Activated CD4-positive, alpha-beta T cell treated with anti-CD3 and anti-CD28 coated beads, Interleukin-2, amount 50 U/mL, for 48 hours (primary cell): Measurements from ENCODE around the gene PTPRCAP.
A peak's percentile ranks its signal among the peaks of the same experiment; 100 is the strongest.

ENCODE experiments used
- DNase-seq, 2 experiments: peaks; one replicate each; pipeline ENCODE4 v3.0.0-alpha.2; 2020

Gene PTPRCAP

DNA sequence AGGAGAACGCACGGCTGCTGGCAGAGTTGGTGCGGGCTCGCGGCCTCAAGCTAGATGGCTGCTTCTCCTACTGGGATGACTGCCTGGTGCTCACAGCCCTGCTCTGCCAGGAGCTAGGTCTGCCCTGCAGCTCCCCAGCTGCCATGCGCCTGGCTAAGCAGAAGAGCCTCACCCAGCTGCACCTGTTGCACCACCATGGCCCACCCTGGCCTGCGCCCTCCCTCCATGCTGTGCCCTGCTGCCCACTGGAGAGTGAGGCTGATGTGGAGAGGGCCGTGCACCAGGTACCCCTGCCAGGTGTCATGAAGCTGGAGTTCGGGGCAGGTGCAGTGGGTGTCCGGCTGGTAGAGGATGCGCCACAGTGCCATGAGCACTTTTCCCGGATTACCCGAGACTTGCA is 14.0 kb downstream of the PTPRCAP start:
- no peak for DNase-seq

DNA sequence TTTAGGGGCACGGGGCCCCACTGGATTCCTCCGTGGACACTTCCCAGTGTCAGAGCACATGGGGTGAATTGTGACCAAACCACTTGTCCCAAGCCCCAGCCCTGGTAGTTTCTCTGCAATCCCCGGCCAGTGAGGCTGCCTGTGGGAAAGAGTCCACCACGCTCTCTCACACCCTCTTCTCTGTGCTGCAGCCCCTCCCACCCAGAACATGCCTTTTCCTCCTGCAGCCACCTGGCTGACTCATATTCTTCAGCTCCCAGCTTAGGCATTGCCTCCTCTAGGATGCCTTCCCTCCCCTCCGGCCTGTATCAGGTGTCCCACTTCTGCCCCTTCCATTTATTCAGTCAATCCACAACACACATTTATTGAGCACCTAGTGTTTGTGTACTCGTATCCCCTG is 14.6 kb downstream of the PTPRCAP start:
- DNase-seq = no peak

DNA sequence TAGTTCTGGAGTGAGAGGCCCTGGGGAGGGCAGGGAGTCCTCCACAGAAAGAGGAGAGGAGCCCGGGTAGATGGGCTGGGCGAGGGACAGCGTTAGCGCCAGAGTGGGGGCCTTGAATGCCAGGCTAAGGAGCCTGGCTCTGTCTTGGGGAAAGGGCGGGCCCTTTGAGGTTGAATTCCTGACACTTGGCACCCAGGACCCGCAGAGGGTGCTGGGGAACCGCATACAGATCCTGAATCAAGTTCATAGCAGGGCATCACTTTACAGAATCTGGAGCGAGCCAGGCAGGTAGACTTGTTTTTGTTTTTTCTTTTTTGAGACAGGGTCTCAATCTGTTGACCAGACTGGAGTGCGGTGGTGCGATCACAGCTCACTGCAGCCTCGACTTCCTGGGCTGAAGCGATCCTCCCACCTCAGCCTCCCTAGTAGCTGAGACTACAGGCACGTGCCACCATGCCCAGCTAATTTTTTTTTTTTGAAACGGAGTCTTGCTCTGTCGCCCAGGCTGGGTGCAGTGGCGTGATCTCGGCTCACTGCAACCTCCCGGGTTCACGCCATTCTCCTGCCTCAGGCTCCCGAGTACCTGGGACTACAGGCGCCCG is 16.0 kb downstream of the PTPRCAP start:
- DNase-seq = no peak

DNA sequence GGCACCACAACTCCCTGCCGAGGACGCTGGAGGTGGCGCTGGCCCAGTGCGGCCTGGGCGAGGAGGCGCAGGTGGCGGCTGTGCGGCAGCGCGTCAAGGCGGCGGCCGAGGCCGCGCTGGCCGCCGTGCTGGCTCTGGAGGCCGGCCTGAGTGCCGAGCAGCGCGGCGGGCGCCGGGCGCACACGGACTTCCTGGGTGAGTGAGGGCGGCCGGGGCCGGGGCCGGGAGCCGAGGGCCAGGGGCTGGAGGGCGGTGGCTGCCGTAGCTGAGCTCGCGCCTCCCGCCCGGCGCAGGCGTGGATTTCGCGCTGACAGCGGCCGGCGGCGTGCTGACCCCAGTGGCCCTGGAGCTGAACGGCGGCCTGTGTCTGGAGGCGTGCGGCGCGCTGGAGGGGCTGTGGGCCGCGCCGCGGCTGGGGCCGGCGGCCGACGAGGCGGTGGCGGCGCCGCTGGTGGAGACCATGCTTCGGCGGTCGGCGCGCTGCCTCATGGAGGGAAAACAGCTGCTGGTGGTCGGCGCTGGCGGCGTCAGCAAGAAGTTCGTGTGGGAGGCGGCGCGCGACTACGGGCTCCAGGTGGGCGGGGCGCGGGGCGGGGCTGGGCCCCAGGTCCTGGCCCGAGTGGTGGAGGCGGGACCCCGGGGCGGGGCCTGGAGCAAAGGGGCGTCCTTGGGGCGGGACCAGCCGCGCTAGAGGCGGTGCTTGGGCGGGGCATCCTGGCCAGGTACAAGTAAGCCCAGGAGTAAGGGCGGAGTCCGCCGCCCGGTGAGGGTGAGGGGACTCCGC is 16.6 kb downstream of the PTPRCAP start:
- DNase-seq = peak; percentile 98 to 99

DNA sequence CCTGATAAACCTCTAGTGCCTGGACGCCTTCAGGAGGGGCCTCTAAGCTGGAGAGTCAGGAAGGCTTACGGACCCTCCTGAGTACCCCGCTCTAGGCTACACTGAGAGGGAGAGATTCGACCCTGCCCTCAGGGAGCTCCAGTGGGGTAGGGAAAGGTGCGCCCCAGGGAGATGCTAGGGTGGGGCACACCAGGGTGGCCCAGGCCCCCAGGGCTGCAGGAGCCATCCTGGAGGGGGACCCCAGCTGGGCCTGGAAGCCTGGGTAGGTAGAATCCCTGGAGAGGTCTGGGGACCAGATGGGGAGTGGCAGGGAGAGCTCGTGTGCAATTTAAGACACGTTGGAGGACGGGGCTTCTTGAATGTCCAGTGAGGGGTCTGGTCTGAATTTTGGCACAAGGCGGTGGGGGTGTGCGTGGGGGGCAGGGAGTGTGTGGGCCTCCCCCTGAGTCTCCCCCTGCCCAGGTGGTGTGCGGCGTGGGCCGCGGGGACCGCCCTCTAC is 17.3 kb downstream of the PTPRCAP start:
- DNase-seq = peak in 1 of 2 experiments; percentile 21

DNA sequence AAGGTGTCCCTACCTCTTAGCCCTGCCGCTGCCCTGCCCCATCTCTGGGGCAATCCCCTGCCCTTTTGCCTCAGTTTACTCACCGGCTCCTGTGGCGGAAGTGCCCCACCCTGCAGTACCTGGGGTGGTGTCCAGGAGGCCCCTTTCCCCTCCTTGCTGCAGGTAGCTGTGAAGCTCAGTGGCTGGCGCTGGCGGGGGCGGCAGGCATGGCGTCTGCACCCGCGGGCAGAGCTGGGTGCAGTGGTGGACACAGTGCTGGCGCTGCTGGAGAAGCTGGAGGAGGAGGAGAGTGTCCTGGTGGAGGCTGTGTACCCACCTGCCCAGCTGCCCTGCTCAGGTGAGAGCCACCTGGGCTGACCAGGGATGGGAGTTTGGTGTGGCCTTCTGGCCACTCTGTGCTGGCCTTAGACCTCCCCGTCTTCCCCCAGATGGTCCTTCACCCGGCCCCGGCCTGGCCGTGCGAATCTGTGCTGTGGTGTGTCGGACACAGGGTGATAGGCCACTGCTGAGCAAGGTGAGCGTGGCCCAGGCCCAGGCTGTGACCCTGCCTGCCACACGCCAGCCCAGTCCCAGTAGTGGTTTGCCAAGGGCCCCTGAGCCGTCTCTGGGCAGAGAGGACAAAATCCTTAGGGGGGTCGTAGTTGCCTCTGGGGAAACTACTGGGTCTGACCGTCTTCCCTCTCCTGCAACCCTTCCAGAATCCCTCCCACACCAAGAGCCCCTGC is 18.0 kb downstream of the PTPRCAP start:
- DNase-seq = peak in 1 of 2 experiments; percentile 15

DNA sequence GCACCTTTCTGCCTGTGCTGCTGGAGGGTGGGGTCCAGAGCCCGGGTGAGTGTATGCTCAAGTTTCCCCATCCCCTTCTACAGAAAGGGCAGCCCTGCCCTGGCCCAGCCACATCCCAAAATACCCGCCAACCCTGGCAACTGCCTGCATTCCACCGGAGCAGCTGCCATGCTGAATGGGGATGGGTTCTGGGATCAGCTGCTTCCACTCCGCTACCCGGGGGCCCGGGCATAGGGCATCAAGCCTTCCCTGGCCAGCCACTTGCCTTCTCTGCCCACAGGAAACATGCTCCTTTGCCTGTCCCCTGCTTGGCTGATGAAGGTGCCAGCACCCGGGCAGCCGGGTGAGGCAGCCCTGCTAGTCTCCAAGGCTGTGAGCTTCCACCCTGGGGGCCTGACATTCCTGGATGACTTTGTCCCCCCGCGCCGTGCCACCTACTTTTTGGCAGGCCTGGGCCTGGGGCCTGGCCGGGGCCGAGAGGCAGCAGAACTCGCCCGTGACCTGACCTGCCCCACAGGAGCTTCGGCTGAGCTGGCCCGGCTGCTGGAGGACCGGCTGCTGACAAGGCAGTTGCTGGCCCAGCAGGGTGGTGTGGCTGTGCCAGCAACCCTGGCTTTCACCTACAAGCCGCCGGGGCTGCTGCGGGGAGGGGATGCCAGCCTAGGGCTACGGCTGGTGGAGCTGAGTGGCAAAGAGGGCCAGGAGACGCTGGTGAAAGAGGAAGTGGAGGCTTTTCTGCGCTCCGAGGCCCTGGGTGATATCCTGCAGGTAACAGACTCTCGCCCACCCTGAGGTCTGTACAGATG is 18.8 kb downstream of the PTPRCAP start:
- peak in 1 of 2 experiments; percentile 41 for DNase-seq

DNA sequence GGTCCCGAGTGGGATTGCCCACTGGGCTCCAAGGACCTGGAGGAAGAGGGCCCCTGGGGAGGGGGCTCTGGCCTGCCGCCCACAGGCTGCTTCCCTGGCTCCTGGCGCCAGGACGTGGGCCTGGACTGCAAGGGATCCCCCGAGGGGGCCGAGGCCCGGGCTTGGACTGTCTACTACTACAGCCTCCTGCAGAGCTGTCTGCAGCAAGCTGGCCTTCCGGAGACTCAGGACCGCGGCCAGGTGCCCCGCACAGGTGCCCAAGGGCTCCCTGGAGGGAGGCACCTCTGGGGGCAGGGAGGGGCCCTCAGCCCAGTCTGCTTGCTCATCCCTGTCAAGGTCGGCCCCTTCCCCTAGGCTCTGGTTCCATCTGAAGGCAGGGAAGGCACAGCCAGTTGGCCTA is 20.1 kb downstream of the PTPRCAP start:
- DNase-seq = no peak

DNA sequence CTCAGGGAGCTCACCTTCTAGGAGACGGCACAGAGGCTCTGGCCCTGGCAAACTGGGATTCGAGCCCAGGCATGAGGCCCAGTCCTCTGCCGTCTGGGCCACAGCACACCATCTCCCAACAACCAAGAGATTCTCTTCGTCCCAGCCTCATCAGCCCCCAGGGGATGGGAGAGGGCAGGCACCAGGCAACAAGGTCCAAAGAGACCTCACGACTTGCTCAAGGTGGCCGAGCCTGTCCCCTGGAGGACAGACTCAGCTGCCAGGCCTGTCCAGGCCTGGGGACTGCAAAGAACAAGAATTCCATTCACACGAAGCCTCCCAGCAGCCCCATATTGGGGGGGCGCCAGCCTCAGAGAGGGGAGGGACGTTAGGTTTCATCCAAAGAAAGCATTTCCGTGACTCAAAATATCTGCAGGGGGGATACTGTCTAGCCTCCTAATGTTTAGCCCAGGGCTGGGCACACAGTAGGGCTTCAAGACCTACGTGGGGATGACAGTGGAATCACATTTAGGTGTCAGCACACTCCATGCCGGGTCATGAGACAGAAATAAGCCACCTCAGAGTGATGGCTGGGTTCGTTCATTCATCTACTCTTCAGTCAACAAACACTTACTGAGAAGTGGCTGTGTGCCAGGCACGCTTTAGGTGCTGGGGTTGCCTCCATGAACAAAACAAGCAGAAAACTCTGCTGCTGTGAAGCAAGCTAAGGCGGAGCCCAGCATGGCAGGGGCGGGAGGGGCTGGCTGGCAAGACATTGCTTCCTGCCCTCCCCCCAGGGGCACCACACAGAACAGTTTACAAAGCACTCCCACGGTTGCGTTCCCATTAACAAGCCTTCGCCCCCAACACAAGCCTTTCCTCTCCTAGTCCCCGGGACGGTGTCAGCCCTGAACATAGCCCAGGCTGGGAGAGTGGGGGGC is 20.8 kb downstream of the PTPRCAP start:
- DNase-seq = peak in 1 of 2 experiments; percentile 58

DNA sequence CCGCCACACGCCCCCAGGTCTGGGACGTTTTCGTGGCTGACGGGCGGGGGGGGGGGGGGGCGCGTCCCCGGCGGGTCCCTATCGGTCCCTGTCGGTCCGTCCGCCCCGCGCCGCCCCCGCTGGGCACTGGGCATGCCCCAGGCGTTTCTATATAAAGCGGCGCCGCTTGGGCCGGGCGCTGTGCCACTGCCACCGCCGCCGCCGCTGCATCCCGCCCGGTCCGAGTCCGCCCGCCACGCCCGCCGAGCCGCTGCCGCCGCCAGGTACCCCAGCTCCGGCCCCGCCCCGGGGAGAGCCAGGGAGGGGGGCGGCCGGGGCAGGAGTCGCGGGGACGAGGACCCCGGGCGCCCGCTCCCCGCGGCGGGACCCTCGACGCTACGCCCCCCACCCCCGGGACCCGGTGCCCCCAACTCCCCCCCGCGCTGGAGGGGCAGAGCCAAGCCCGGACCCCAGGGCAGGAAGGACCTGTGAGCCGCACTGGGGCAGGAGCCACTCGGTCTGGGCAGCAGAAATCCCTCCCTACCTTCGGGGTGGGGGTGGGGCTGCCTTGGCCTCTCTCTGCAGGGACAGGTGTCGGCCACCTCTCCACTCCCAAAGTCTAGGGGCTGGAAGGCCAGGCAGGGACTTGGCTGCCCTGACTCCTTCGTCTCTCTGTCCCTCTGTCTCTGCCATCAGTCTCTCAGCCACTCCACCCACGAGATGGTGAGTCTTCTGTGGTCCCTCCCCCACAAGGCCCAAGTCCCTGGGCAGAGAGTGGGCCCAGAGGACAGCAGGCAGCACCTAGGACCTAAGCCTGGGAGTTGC is 21.8 kb downstream of the PTPRCAP start, which contains the start of gene CARNS1:
TSS of gene CARNS1 (plus strand) at position 178 of the 804 bp plus-strand sequence. CDS start at position 700, 522 bp downstream.
- DNase-seq = no peak

DNA sequence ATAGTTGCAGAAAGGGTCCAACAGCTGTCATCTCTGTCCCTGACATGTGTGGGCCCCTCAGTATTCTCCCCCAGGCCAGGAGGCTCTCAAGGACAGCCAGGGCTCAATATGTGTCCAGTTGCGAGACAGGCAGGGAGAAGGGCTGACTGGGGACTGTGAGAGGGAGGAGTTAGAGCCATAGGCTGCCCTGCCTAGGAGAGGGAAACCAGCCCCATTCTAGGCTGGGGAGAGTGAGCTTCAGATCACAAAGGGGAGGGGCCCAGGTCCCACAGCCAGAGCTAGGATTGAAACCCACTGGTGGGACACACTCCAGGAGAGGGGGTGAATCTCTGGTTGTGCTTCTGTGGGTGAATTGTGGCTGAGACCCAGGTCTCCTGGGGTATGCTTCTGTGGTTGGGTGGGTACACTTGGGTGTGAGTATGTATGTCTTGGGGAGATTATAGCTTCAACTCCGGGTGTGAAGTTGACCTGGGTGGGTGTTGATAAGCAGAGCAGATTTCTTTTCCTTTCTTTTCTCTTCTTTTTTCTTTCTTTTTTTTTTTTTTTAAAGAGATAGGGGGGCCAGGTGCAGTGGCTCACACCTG is 24.1 kb downstream of the PTPRCAP start:
- no peak for DNase-seq

DNA sequence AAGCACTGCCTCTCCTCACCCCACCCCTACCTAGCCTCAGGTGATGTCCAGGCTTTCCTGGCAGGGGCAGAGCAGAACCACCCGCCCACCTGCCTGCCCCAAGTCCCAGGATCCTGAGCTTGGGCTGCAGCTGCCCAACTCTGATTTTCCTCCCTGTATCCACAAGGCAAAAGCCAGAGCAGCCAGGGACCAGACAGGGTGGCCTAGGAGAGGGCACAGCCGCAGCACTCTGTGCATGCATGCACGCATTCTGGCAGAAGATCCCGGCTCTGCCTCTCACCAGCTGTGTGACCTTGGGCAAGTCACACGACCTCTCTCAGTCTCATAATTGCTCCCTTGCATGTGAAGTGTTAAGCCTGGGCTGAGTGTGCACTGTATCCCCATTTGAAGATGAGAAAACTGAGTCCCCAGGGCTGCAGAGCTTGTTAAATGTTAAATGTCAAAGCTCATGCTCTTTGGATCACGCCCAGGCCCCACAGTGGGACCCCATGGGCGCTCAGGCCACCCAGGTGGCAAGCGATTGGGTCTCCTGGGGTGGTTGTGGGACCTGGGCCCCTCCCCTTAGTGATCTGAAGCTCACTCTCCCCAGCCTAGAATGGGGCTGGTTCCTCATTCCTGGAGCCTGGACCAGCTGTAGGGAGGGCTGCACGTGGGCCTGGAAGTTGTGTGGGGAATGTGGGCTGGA is 24.8 kb downstream of the PTPRCAP start:
- DNase-seq = no peak

DNA sequence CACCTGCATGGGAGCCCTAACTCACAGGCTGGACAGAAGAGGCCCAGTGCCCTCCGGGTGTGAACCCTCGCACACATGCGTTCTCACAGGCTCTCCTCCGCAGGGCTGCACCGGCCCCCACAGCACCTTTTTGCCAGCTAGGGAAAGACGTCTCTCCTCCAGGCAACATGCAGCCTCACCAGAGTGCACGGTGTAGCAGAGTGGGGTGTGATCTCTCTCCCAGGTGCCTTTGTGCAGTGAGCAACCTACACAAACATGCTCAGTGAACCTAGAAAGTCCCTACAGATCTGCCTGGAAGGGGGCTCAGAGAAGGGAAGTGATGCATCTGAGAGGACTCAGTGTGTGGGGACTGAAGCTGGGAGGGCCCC is 25.7 kb downstream of the PTPRCAP start:
- peak in 1 of 2 experiments; percentile 25 for DNase-seq

DNA sequence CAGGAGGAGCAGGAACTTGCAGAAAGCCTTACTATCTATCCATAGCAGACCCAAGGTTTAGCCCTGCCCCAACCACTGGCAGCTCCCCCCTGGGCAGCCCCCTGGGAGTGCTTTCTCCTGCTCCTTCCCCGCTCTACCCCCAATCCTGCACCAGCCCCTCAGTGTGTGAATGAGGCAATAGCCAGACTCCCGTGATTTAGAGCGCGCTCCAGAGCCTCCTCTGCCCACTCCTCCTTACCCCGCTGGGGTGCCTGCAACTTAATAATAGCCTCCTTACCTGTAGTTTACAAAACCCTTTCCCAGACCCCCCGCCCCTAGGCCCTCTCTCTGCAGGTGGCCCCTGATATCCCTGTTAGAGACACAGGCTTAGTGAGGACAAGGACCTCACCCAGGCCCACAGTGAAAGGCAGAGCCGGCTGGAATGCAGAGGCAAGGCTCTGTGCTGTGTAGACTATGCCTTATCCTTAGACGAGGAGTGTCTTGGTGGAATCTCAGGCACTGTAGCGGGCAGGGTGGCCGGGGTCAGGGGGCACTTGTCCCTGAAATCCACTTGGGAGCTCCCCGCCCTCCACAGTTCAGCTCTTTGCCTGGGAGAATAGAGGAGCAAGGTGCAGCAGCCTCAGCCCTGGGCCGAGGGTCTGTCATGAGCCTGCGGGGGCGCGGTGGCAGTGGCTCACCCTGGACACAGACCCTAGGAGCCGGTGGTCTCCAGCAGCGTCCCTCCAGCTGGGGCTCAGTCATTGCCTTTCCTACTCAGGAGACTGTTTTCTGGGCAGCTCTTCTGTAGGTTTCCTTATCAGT is 26.3 kb downstream of the PTPRCAP start:
- DNase-seq = no peak

DNA sequence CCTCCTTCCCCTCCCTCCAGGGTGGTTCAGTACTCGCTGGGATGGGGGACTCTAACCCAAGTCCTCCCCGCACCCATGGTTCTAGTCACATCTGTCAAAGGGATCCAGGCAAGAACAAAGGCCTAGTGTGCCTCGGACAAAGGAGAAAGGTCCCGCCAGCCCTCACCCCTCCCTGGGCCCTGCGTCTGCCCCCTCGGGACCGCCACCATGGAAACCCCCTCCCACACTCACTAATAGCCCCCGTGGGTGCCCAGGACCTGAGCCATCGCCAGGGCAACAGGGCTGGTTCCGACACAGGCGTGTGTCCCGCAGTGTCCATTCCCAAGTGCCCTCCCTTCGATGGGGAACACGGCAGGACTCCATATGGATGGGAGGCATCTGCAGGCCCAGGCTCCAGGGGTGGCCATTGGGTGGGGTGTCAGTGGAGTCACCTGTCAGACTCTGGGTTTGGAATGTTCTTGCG is 27.1 kb downstream of the PTPRCAP start:
- peak in 1 of 2 experiments; percentile 20 for DNase-seq

DNA sequence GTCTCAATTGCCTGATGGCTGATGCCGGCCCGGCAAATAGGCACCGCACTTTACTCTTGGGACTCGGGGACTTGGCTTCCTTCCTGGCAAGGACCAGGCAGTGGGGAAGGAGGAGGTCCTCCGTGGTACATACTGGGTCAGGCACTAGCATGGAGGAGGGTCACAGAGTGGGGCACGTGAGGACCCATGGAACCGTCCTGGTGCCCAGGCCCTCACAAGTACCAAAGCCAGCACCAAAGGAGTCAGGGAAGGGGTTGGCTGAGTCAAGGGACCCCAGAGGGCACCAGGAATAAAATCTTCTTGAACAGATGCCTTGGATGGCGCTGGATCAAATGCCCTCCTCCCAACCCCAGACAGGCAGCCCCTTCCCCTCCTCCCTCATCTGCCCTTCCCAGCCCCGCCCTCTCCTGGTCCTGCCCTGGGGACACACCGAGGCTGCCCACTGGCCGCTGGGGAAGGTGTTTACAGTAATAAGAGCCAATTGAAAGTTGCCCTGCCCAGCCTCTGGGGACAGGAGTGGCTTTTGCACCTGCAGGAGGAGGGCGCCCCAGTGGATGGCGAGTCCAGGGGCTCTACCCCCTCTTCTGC is 27.6 kb downstream of the PTPRCAP start:
- peak in 1 of 2 experiments; percentile 38 for DNase-seq

DNA sequence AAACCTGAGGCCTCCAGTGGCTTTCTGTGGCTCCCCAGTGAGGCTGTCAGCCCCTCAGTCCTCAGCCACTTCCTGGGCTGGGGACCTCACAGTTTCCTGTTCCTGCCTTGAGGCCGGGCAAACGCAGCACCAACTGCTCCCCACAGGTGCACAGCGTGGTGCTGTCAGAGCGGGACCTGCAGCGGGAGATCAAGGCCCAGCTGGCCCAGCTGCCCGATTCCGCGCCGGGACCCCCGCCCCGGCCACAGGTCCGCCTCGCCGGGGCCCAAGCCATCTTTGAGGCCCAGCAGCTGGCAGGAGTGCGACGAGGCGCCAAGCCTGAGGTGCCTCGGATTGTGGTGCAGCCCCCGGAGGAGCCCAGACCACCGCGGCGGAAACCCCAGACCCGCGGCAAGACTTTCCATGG is 28.2 kb downstream of the PTPRCAP start:
- peak; percentile 70 to 80 for DNase-seq
